Skeletal muscle satellite cell (primary cell): ENCODE results near the gene EXT2.

ENCODE experiments used
- H3K27me3 ChIP-seq: 2 replicates; pipeline ENCODE4 v1.7.0; 2013; ENCODE audit warnings: low read length; ENCODE audit not compliant: control insufficient read depth, insufficient read depth
- H3K36me3 ChIP-seq: 2 replicates; pipeline ENCODE4 v1.7.0; 2013; ENCODE audit warnings: mild to moderate bottlenecking, control low read depth, low read length; ENCODE audit not compliant: insufficient read depth
- H3K4me1 ChIP-seq: 2 replicates; pipeline ENCODE4 v1.7.0; 2013; ENCODE audit warnings: low read length; ENCODE audit not compliant: control insufficient read depth, insufficient read depth
- H3K4me2 ChIP-seq: 2 replicates; pipeline ENCODE4 v1.7.0; 2013; ENCODE audit warnings: mild to moderate bottlenecking, low read length
- H3K4me3 ChIP-seq: 2 replicates; pipeline ENCODE4 v1.7.0; 2013; ENCODE audit warnings: low read length
- H3K9ac ChIP-seq: 2 replicates; pipeline ENCODE4 v1.7.0; 2013; ENCODE audit warnings: mild to moderate bottlenecking, low read depth, low read length, moderate library complexity
- H3K9me3 ChIP-seq: replicated peaks from 2 replicates; pipeline ENCODE4 v1.7.0; 2013; ENCODE audit warnings: mild to moderate bottlenecking, control low read depth, low read length

Gene EXT2

DNA sequence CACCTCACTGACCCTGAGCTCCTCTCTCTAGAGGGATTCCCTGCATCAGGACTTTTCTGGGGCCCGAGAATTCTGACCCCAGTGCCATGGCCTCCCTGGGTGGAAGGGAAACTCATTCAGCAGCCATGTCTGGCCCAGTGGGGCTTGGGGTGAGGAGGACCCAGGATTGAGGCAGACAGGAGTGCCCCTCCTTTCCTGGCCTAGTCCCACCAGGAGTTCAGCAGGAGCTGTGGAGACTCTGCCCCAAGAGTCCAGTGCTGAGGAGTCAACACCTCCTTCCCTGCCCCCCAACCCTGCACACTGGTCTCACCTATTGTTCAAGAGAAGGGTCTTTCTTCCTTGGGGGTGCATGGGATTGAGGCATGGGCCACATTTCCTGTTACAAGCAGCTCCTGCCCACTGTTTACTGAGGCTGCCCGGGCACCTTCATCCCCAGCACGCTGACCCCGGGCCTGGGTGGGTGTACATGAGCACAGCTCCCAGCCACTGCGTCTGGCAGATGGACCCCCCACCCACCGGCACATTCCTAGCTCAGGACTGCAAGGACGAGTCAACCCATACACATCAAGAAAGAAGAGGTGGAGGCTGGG is 180.6 kb downstream of the EXT2 start:
- no peak overlapping the region for H3K4me3 ChIP-seq
- H3K9me3 ChIP-seq: no peaks in the 10 kb centered on the region
- no peaks in the 10 kb centered on the region for H3K36me3 ChIP-seq
- no peak overlapping the region for H3K9ac ChIP-seq
- no peaks in the 10 kb centered on the region for H3K4me1 ChIP-seq
- H3K4me2 ChIP-seq: no peak overlapping the region
- peaks cover 18% of the 10 kb centered on the region for H3K27me3 ChIP-seq

DNA sequence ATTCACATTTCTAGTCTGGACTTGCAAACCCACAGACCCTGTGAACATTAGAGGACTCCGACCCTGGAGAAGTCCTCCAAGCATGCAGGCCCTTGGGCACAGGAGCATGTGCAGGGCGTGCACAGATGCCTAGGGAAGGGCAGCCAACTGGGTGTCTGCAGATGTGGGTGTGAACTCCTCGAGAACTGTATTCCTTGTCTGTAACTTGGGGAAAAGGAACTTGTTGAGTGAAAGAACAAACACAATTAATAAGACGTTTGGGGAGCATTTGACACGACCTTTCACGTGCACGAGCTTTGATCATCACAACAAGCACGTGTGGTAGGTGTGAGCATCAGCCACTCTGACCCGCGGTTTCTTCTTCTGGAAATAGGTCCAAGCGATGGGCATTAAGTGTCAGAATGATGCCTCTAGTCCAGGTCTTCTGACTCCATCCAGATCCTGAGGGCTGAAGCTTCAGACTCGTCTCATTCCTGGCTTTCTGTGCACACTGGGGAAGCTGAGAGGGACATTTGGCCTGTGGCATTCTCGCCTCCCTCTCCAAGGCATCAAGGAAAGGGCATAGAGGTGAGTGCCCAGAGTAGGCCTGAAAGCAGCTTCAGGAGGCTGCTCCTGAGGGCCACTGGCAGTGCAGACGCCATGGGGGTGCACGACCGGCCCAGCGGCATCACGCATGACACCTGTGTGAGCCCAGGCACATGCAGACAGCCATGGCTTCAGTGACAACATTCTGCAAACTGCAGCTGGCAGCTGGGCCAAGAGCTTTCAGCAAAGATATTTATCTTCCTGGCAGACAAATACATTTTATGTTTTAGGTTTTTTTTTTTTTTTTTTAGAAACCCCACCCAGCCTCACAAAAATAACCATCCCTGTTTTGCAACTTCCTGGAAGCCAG is 182.0 kb downstream of the EXT2 start:
- Histone ChIP-seq H3K27me3 (peaks cover 20% of the 10 kb centered on the region), H3K9ac (no peak overlapping the region), H3K4me3 (no peak overlapping the region), H3K9me3 (no peaks in the 10 kb centered on the region), H3K4me1 (no peaks in the 10 kb centered on the region), H3K4me2 (no peak overlapping the region), H3K36me3 (no peaks in the 10 kb centered on the region)

DNA sequence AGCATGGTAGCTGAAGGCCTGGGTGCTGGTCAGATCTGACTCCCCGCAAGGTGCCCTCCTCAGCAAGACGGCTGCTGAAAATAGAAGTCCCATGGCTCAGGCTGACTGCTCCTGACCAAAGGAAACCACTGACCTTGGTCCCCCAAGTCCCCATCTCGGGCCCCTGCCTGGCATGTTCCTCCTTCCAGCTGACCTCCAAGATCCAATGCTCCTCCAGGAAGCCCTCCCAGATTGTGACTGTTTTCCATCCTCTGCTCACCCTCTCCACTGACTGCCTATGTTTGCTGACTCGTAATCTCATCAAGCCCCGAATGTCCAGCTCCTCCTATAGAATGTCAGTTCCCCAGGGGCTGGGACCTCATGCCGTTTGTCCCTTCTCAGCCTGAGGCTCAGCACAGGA is 184.0 kb downstream of the EXT2 start:
- peaks cover 20% of the 10 kb centered on the region for H3K27me3 ChIP-seq
- H3K4me2 ChIP-seq: no peak overlapping the region
- no peaks in the 10 kb centered on the region for H3K36me3 ChIP-seq
- H3K4me3 ChIP-seq: no peak overlapping the region
- no peak overlapping the region for H3K9ac ChIP-seq
- H3K4me1 ChIP-seq: no peaks in the 10 kb centered on the region
- no peaks in the 10 kb centered on the region for H3K9me3 ChIP-seq

DNA sequence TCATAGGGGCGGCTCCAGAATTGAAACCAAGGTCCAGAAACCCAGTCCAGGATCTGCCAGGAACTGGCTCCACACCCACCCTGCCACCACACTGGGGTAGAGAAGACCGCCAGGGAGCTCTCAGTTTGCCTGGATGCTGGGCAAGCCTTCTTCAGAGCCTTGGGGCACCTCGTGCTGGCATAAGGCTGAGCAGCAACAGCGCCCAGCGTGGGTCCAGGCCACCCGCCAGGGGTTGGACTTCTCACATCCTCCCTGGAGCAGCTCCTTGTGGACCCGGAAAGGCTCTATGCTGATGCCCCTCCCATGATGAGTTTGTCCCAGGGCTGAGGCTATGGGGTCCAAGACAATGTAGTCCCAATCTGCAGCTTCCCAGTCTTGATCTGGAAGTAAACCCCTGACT is 184.8 kb downstream of the EXT2 start:
- peaks cover 20% of the 10 kb centered on the region for H3K27me3 ChIP-seq
- H3K4me1 ChIP-seq: no peaks in the 10 kb centered on the region
- no peak overlapping the region for H3K4me3 ChIP-seq
- H3K9ac ChIP-seq: no peak overlapping the region
- H3K4me2 ChIP-seq: no peak overlapping the region
- no peaks in the 10 kb centered on the region for H3K36me3 ChIP-seq
- no peaks in the 10 kb centered on the region for H3K9me3 ChIP-seq

DNA sequence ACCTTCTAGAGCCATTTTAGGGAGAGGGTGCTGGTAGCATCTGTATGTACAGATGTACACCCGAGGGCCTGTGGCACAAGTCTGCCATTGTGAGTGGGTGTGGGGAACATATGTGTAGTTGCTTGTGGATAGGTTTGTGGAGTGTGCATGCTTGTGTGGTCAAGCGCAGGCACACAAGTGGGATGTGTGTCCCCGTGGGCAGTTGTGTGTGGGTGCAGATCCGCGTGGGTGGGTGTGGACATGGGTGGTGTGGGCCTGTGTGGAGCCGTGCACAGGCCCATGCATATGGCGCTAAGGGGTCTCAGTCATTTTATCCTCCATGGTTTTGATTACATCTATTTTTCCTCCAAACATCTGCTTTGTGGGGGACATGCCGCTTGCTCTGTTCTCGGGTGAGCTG is 185.7 kb downstream of the EXT2 start:
- H3K9ac ChIP-seq: no peak overlapping the region
- no peaks in the 10 kb centered on the region for H3K4me1 ChIP-seq
- H3K27me3 ChIP-seq: peaks cover 20% of the 10 kb centered on the region
- no peak overlapping the region for H3K4me2 ChIP-seq
- H3K36me3 ChIP-seq: no peaks in the 10 kb centered on the region
- H3K9me3 ChIP-seq: no peaks in the 10 kb centered on the region
- no peak overlapping the region for H3K4me3 ChIP-seq

DNA sequence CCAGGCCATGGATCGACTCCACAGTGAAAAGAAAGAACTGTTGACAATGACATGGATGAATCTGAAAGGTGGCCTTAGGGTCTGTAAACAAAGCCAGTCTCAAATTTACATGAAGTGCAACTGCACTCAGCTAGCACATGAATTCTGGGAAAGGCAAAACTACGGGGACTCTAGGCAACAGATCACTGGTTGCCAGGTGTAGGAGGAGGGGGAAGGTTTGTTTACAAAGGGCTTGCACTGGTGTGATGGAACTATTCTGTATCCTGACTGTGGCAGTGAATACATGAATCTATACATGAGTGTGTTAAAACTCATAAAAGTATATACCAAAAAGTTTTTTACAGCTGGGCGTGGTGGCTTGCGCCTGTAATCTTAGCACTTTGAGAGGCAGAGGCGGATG is 187.1 kb downstream of the EXT2 start:
- Histone ChIP-seq H3K36me3 (no peaks in the 10 kb centered on the region), H3K4me2 (no peak overlapping the region), H3K9me3 (no peaks in the 10 kb centered on the region), H3K4me1 (peaks cover 2% of the 10 kb centered on the region), H3K4me3 (no peak overlapping the region), H3K27me3 (peaks cover 20% of the 10 kb centered on the region), H3K9ac (no peak overlapping the region)

DNA sequence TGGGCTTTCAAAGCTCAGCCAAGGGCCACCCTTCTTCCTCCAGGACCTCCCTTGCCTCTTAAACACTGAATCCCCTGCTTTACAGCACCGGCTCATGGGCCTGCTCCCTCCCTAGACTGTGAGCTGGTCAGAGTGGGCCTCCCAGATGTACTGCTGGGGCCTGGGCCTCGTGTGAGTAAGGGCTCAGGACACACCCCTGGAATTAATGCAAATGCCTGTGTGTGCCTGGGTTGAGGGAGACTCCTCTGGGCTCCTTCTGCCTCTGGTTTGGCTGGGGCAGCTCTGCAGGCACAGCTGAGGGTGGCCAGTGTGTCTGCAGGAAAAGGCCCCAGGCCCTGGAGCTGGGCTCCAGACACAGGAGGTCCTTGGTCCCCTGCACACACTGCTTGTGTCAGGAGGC is 190.3 kb downstream of the EXT2 start:
- H3K4me3 ChIP-seq: no peak overlapping the region
- H3K4me1 ChIP-seq: peaks cover 3% of the 10 kb centered on the region
- H3K27me3 ChIP-seq: peaks cover 19% of the 10 kb centered on the region
- H3K36me3 ChIP-seq: no peaks in the 10 kb centered on the region
- no peak overlapping the region for H3K9ac ChIP-seq
- no peak overlapping the region for H3K4me2 ChIP-seq
- H3K9me3 ChIP-seq: no peaks in the 10 kb centered on the region

DNA sequence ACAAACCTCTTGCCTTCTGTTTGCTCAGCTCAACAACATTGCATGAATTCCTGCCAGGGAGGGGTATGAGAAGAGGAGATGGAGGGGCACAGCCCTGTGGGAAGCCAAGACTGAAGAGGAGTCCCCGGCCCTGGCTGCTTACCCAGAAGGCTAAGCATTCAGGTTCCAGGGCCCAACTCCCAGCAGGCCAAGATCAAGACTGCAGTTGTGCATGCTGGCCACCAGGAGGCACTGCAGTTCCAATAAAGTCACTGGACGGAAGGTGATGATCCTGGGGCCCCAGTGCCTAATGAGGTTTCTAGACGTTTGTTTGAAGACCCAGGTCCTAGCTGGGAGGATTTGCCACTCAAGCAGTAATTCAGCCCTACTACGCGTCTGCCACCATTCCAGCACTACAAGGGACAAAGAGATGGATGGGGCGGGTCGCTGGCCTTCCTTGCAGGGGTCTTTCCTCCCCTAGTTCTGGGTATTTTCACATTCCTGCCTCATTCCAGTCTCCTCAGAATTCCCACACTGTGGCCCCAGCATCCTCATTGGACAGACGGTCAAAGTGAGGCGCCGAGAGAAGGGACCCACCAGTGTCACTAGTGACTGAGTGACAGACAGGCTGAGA is 190.9 kb downstream of the EXT2 start:
- no peaks in the 10 kb centered on the region for H3K36me3 ChIP-seq
- peaks cover 21% of the 10 kb centered on the region for H3K27me3 ChIP-seq
- H3K4me2 ChIP-seq: no peak overlapping the region
- H3K4me1 ChIP-seq: peaks cover 3% of the 10 kb centered on the region
- H3K9ac ChIP-seq: no peak overlapping the region
- no peak overlapping the region for H3K4me3 ChIP-seq
- H3K9me3 ChIP-seq: no peaks in the 10 kb centered on the region

DNA sequence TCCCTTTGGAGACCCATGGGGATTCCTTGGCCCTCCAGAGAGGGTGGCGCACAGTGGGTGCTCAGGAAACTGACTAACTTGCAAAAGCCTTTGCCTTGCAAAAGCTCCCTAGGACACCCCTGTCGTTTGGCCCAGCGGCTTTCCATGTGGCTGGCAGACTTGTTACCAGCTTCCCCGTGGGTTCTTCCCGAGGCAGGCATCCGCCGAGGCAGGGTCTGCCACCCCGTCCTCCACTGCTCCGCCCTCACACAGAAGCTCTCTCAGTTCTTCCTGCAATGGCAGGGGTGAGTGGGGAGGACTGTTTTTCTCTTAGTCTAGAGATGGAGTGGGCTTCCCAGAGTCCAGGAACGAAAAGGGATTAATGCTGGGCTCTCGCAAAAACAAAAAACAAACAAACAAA is 191.4 kb downstream of the EXT2 start:
- H3K36me3 ChIP-seq: no peaks in the 10 kb centered on the region
- H3K9me3 ChIP-seq: no peaks in the 10 kb centered on the region
- H3K4me2 ChIP-seq: no peak overlapping the region
- H3K4me1 ChIP-seq: peaks cover 3% of the 10 kb centered on the region
- peaks cover 21% of the 10 kb centered on the region for H3K27me3 ChIP-seq
- no peak overlapping the region for H3K9ac ChIP-seq
- no peak overlapping the region for H3K4me3 ChIP-seq

DNA sequence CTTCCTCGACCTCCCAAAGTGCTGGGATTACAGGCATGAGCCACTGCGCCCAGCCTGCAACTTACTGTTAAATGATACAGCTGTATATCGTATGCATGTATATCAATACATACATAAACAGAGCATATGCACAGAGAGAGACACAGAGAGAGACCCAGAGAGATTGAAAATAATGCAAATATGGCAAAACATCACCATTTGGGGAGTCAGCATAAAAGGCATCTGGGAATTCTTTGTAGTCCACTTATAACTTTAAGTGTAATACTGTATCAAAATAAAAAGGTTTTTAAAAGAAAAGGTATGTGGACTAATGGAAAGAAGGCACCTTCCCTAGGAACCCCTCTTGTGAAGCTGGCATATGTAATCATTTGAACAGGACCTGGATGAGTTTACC is 192.7 kb downstream of the EXT2 start:
- Histone ChIP-seq H3K9me3 (no peaks in the 10 kb centered on the region), H3K4me3 (no peak overlapping the region), H3K4me1 (peaks cover 3% of the 10 kb centered on the region), H3K9ac (no peak overlapping the region), H3K27me3 (peaks cover 23% of the 10 kb centered on the region), H3K4me2 (no peak overlapping the region), H3K36me3 (no peaks in the 10 kb centered on the region)

DNA sequence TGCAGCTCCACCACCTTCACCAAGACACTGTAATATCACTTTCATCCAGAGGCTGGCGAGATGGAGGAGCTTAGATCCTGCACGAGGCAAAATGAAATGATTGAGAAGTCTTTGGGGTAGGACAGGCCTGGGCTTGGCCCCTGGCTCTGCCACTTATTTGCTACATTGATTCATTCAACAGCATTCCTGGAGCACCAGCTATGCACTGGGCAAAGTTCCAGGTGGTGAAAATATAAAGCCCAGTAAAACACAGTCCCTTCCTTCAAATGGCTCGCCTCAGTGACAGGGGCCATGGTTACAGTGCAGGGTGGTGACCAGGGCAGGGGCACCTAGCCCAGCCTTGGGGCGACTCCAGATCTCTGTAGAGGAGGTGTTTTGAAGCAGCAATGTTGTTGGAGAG is 194.7 kb downstream of the EXT2 start:
- Histone ChIP-seq H3K9me3 (no peaks in the 10 kb centered on the region), H3K36me3 (no peaks in the 10 kb centered on the region), H3K4me2 (no peak overlapping the region), H3K27me3 (peaks cover 36% of the 10 kb centered on the region), H3K9ac (no peak overlapping the region), H3K4me3 (no peak overlapping the region), H3K4me1 (peaks cover 3% of the 10 kb centered on the region)
